Measurements from ENCODE around the gene PPP1CB. TPM values are rescaled to one million over a fixed set of nuclear protein-coding genes. Genes with fewer than 3 reads are reported as not detected.

The PPP1CB gene
- polyA plus RNA-seq, 1 donor = 172 TPM

Other genes starting within 250 kb of the PPP1CB start
- gene SPDYA, start 59.0 kb downstream of the PPP1CB start, polyA plus RNA-seq (ENCODE audit: insufficient read length) = 1.5 TPM
- gene TRMT61B, start 118.5 kb downstream of the PPP1CB start, polyA plus RNA-seq (ENCODE audit: insufficient read length) = 10.6 TPM
- 30.6 TPM for gene WDR43, start 142.8 kb downstream of the PPP1CB start, polyA plus RNA-seq (ENCODE audit: insufficient read length)
- gene TOGARAM2, start 229.5 kb downstream of the PPP1CB start, polyA plus RNA-seq (ENCODE audit: insufficient read length) = 0.83 TPM

All from hindlimb muscle (tissue), 1 donor.